ENCODE results near the gene YIPF4.

Gene YIPF4

GRCh38 chr2:32277674-32278477 lies at the start of gene YIPF4:
YIPF4 (plus strand) TSS chr2:32277904; CDS start chr2:32278156, 252 bp downstream.
- H3K27me3 ChIP-seq (ENCODE audit: insufficient read depth, low read depth, severe bottlenecking): no peaks in the 10 kb centered on the region
- H3K36me3 ChIP-seq: peaks cover 25% of the 10 kb centered on the region
- peak within 1 kb of the TSS; percentile 87 for H3K27ac ChIP-seq
- TF ChIP-seq, protein P1, sequence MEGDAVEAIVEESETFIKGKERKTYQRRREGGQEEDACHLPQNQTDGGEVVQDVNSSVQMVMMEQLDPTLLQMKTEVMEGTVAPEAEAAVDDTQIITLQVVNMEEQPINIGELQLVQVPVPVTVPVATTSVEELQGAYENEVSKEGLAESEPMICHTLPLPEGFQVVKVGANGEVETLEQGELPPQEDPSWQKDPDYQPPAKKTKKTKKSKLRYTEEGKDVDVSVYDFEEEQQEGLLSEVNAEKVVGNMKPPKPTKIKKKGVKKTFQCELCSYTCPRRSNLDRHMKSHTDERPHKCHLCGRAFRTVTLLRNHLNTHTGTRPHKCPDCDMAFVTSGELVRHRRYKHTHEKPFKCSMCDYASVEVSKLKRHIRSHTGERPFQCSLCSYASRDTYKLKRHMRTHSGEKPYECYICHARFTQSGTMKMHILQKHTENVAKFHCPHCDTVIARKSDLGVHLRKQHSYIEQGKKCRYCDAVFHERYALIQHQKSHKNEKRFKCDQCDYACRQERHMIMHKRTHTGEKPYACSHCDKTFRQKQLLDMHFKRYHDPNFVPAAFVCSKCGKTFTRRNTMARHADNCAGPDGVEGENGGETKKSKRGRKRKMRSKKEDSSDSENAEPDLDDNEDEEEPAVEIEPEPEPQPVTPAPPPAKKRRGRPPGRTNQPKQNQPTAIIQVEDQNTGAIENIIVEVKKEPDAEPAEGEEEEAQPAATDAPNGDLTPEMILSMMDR (IDR thresholded peaks at IDR 0.05; ENCODE audit: low read depth, low read length): no peak
- H3K9me3 ChIP-seq (ENCODE audit: severe bottlenecking): no peaks in the 10 kb centered on the region
- DNase-seq: peak; percentile 92
- peak within 1 kb of the TSS; percentile 89 for H3K4me3 ChIP-seq (ENCODE audit: low read depth, low read length)

GRCh38 chr2:32228181-32228580 lies 49.5 kb upstream of the YIPF4 start:
- no peak for DNase-seq
- Histone ChIP-seq H3K4me3 (ENCODE audit: low read depth, low read length) (no peak overlapping the region), H3K36me3 (peaks cover 3% of the 10 kb centered on the region; the same call in 1 of the 2 replicates), H3K27ac (no peak overlapping the region), H3K27me3 (ENCODE audit: insufficient read depth, low read depth, severe bottlenecking) (no peaks in the 10 kb centered on the region), H3K9me3 (ENCODE audit: severe bottlenecking) (no peaks in the 10 kb centered on the region)
- TF ChIP-seq, protein P1 (IDR thresholded peaks at IDR 0.05; ENCODE audit: low read depth, low read length): no peak

DNA sequence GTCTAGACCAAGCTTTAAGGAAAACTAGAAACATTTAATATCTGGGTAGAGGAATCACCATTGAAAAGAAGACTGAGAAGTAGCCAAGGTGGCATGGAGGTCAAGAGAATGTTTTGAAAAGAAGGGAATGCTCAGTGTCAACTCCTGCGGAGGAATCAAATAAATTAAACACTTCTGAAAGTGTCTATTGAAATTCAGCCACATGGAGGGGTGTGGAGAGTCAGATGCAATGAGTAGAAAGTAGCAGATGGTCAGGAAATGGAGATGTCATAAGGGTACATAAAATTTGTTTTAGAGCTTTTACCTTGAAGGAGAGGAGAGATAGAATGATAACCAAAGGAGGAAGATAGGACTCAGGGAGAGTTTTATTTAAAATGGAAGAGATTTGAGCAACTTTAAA lies 48.1 kb upstream of the YIPF4 start:
- TF ChIP-seq, protein P1 (IDR thresholded peaks at IDR 0.05; ENCODE audit: low read depth, low read length): no peak
- no peak for DNase-seq
- no peaks in the 10 kb centered on the region for H3K36me3 ChIP-seq
- no peaks in the 10 kb centered on the region for H3K9me3 ChIP-seq (ENCODE audit: severe bottlenecking)
- no peak overlapping the region for H3K4me3 ChIP-seq (ENCODE audit: low read depth, low read length)
- no peaks in the 10 kb centered on the region for H3K27me3 ChIP-seq (ENCODE audit: insufficient read depth, low read depth, severe bottlenecking)
- no peak overlapping the region for H3K27ac ChIP-seq

DNA sequence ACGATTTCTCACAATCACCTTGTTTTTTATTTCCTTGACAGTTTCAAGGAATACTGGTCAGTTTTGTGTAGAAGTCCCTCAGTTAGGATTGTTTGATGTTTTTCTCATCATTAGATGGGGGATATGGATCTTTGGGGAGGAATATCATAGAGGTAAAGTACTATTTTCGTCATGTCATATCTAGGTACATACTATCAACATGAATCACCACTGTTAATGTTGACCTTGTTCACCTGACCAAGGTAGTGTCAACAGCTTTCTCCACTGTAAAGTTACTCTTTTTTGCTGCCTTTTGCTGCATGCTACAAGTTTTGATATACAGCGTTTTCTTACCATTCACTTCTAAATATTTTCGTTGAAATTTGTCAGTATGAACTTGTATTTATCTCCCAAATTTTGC lies 45.7 kb upstream of the YIPF4 start:
- no peak overlapping the region for H3K4me3 ChIP-seq (ENCODE audit: low read depth, low read length)
- no peak for DNase-seq
- TF ChIP-seq, protein P1 (IDR thresholded peaks at IDR 0.05; ENCODE audit: low read depth, low read length): no peak
- H3K27me3 ChIP-seq (ENCODE audit: insufficient read depth, low read depth, severe bottlenecking): no peaks in the 10 kb centered on the region
- no peaks in the 10 kb centered on the region for H3K9me3 ChIP-seq (ENCODE audit: severe bottlenecking)
- no peak overlapping the region for H3K27ac ChIP-seq
- no peaks in the 10 kb centered on the region for H3K36me3 ChIP-seq

DNA sequence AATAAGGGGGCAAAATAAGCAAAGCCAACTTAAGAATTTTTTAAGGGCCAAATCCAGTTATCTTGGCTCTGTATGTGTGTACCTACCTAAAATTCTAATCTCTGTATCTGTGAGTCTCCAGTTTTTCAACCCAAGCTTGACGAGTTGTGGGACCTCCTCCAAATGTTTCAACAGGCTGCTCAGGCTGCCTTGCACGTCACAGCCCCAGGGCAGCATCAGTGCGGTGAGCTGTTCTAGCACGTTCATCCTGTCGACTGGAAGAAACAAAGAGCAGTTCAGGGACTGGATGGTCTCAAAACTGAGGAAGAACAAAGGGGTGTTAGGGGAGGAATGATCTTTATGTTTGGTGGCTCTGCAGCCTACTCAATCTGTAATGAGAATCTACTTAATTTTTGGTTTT lies 42.4 kb upstream of the YIPF4 start:
- Histone ChIP-seq H3K9me3 (ENCODE audit: severe bottlenecking) (no peaks in the 10 kb centered on the region), H3K36me3 (no peaks in the 10 kb centered on the region), H3K27ac (no peak overlapping the region), H3K4me3 (ENCODE audit: low read depth, low read length) (no peak overlapping the region), H3K27me3 (ENCODE audit: insufficient read depth, low read depth, severe bottlenecking) (no peaks in the 10 kb centered on the region)
- TF ChIP-seq, protein P1 (IDR thresholded peaks at IDR 0.05; ENCODE audit: low read depth, low read length): no peak
- DNase-seq: no peak

Measured in WERI-Rb-1 (cell line).